Spleen (tissue), 11 donors: ENCODE data around the gene TIAM1. TPM values are rescaled to one million over a fixed set of nuclear protein-coding genes. Genes with fewer than 3 reads are reported as not detected.

Experiments
- DNase-seq: peaks from one replicate; pipeline ENCODE4 v3.0.0-alpha.2; 2020
- H3K27ac ChIP-seq, 8 donors: fragments of 200-600 bp; sonication (generic) in 7 of 8; 1 replicate in 4 of 8; 2 replicates in 4 of 8; pipeline versions ENCODE4 v1.5.0 to v1.8.0; 2016 to 2021; ENCODE audit warnings: inconsistent platforms in 4 of 8, mild to moderate bottlenecking in 4 of 8, moderate library complexity in 1 of 8
- H3K27me3 ChIP-seq, 7 donors: fragments of 200-600 bp; sonication (generic) in 6 of 7; replicated peaks in 1 of 7; 1 replicate in 4 of 7; 2 replicates in 3 of 7; pipeline versions ENCODE4 v1.5.0 to v1.8.0; 2016 to 2021; ENCODE audit warnings: inconsistent platforms in 3 of 7, mild to moderate bottlenecking in 1 of 7
- H3K36me3 ChIP-seq, 6 donors: fragments of 200-600 bp; sonication (generic) in 5 of 6; 1 replicate in 4 of 6; 2 replicates in 2 of 6; pipeline versions ENCODE4 v1.5.0 to v1.8.0; 2016 to 2021; ENCODE audit warnings: inconsistent platforms in 2 of 6
- H3K4me1 ChIP-seq, 6 donors: fragments of 200-600 bp; sonication (generic) in 5 of 6; 1 replicate in 3 of 6; 2 replicates in 3 of 6; pipeline versions ENCODE4 v1.5.0 to v1.8.0; 2016 to 2021; ENCODE audit warnings: inconsistent platforms in 3 of 6
- H3K4me3 ChIP-seq, 8 donors: fragments of 200-600 bp; sonication (generic) in 7 of 8; 1 replicate in 4 of 8; 2 replicates in 4 of 8; pipeline versions ENCODE4 v1.5.0 to v1.8.0; 2016 to 2021; ENCODE audit warnings: inconsistent platforms in 4 of 8, mild to moderate bottlenecking in 4 of 8, moderate library complexity in 2 of 8
- H3K9me3 ChIP-seq, 8 donors: fragments of 200-600 bp; sonication (generic) in 7 of 8; 1 replicate in 4 of 8; 2 replicates in 4 of 8; pipeline versions ENCODE4 v1.5.0 to v1.8.0; 2016 to 2021; ENCODE audit warnings: inconsistent platforms in 4 of 8
- POLR2A ChIP-seq, 3 donors: fragments of 450-650 bp; IDR thresholded peaks; one replicate each; pipeline ENCODE4 v1.5.1; 2017; ENCODE audit warnings: antibody characterized with exemption in 3 of 3, mild to moderate bottlenecking in 1 of 3
- POLR2AphosphoS5 ChIP-seq, 3 donors: sonication (generic); formaldehyde crosslinking; IDR thresholded peaks; one replicate each; pipeline ENCODE4 v1.5.1; 2017; ENCODE audit warnings: antibody characterized with exemption in 3 of 3
- WGBS, 5 donors: extraction: QIAGEN DNeasy Blood & Tissue Kit in 3 of 5; methylation state at CpG; one replicate each; pipeline versions ENCODE4 v1.1.5 to v1.1.7; 2013 to 2018; 5-methylcytosine and 5-hydroxymethylcytosine counted together
- intact Hi-C: fragments of 100-400 bp; cut with DNase I; formaldehyde crosslinking; loops from one replicate; pipeline ENCODE4 v1.15.0; 2023; ENCODE audit warnings: low total_unique reads
- polyA plus RNA-seq, 3 donors: library from polyadenylated mRNA; stranded (reverse); fragments of 200-250 nt; gene quantifications; one replicate each; pipeline ENCODE4 v1.2.1, GENCODE V29; 2013
- total RNA-seq, 7 donors: library from RNA; depleted of rRNA in 3 of 7; stranded (reverse); fragments of >200 nt in 3 of 7; fragmentation: NEBNext Ultra II Directional in 4 of 7; extraction: Animal tissue kit (Norgen Biotek cat#: 25700) in 4 of 7; gene quantifications; one replicate each; pipeline versions ENCODE4 v1.1.0 to v1.2.1, GENCODE V29; 2016 to 2021
- TF ChIP-seq, protein P1 (sequence below), 11 experiments: fragments of 200-600 bp in 7 of 11; fragments of 450-650 bp in 4 of 11; sonication (generic) in 4 of 11; IDR thresholded peaks in 8 of 11; conservative IDR thresholded peaks in 3 of 11; 1 replicate in 7 of 11; 2 replicates in 4 of 11; pipeline versions ENCODE4 v1.4.0 to v1.8.0; 2016 to 2021; ENCODE audit warnings: antibody characterized with exemption in 11 of 11, inconsistent platforms in 4 of 11, mild to moderate bottlenecking in 1 of 11
- donor health status: healthy with polysubstance abuse.
- donor health status: DM: no; HTN: no; CAD: no; lungs with moderate emphysema.
- donor health status: DM: no; HTN: no; CAD: no.
- donor health status: Bipolar disorder and iron deficiency.
- donor health status: healthy.
- donor health status: DM: no; HTN: no; CAD: no.
- donor health status: DM: yes; HTN: yes; CAD: no.

TIAM1 gene
- total and polyA plus RNA-seq, 10 donors, result 1.9 to 35.0 (median 18.4) TPM

DNA sequence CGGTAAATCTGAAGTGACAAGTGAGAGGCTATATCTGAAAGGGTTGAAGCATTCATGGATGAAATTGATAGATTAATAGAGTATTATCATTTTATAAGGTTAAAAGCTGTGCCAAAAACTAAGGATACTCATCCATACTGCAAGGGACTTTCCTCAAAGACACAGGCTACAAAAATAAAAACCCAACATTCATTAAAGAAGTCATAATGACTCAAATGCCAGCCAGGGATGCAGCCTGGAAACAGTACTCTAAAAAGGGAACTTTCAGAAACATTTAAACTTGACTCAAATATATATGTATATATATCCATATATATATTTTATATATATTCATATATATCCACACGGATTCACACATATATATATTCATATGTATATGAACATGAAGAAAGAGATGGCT, 1.1 kb upstream of the TIAM1 start:
- peaks cover 0 to 24% (median 10%) of the 10 kb centered on the region in 6 donors for H3K4me1 ChIP-seq
- intact Hi-C loops, result no loop called here
- WGBS, 5 donors, result 72 to 88% (median 80%) methylated on average over 2 of the region's 2 CpGs

DNA sequence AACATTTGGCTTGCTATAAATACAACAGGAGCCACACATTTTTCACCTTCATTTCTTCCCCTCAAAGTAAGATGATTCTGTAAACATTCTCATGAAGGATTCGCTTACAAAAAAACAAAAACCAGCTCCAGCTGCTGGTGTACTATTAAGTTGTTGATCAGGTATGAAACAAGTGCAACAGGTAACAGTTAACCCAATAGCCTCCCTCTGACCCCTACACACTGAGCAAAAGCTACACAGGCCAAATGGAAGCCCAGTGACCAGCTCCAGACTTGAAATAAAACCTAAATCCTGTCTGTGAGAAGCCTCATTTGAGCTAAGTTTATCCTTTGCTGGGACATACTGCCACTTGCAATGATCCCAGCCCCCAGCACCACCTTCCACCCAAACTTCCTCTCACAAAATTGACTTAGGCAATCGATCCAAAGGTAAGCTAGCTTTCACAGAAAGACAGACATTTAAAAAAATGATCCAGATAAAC, 991 bp downstream of the TIAM1 start:
- no peak for TF ChIP-seq POLR2AphosphoS5 (IDR thresholded peaks at IDR 0.05)
- TF ChIP-seq, protein P1, sequence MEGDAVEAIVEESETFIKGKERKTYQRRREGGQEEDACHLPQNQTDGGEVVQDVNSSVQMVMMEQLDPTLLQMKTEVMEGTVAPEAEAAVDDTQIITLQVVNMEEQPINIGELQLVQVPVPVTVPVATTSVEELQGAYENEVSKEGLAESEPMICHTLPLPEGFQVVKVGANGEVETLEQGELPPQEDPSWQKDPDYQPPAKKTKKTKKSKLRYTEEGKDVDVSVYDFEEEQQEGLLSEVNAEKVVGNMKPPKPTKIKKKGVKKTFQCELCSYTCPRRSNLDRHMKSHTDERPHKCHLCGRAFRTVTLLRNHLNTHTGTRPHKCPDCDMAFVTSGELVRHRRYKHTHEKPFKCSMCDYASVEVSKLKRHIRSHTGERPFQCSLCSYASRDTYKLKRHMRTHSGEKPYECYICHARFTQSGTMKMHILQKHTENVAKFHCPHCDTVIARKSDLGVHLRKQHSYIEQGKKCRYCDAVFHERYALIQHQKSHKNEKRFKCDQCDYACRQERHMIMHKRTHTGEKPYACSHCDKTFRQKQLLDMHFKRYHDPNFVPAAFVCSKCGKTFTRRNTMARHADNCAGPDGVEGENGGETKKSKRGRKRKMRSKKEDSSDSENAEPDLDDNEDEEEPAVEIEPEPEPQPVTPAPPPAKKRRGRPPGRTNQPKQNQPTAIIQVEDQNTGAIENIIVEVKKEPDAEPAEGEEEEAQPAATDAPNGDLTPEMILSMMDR (IDR thresholded peaks at IDR 0.05 in 8 of 11, conservative IDR thresholded peaks at IDR 0.05 in 3 of 11), result no peak
- no peak for TF ChIP-seq POLR2A (IDR thresholded peaks at IDR 0.05)
- 5 to 55% (median 43%) methylated on average over 2 of the region's 2 CpGs for WGBS, 5 donors
- no peaks in the 10 kb centered on the region for H3K36me3 ChIP-seq
- H3K4me3 ChIP-seq, result peak overlapping the region; percentile 19 to 68 (median 38)
- H3K9me3 ChIP-seq, result no peaks in the 10 kb centered on the region
- intact Hi-C loops, result no loop called here
- H3K27me3 ChIP-seq, result peaks cover 0 to 40% (median 24%) of the 10 kb centered on the region in 7 donors
- DNase-seq, result no peak
- H3K4me1 ChIP-seq, result peaks cover 0 to 24% (median 10%) of the 10 kb centered on the region in 6 donors
- no peak overlapping the region for H3K27ac ChIP-seq

More for the DNA sequence above, 1.1 kb upstream of the TIAM1 start:
- no peaks in the 10 kb centered on the region for H3K9me3 ChIP-seq
- H3K27me3 ChIP-seq, result peaks cover 0 to 39% (median 24%) of the 10 kb centered on the region in 7 donors
- H3K4me3 ChIP-seq, result no peak overlapping the region
- H3K27ac ChIP-seq, result no peak overlapping the region
- no peak for TF ChIP-seq POLR2A (IDR thresholded peaks at IDR 0.05)
- TF ChIP-seq POLR2AphosphoS5 (IDR thresholded peaks at IDR 0.05), result no peak
- TF ChIP-seq, protein P1 (IDR thresholded peaks at IDR 0.05 in 8 of 11, conservative IDR thresholded peaks at IDR 0.05 in 3 of 11), result no peak
- no peak for DNase-seq
- no peaks in the 10 kb centered on the region for H3K36me3 ChIP-seq

DNA sequence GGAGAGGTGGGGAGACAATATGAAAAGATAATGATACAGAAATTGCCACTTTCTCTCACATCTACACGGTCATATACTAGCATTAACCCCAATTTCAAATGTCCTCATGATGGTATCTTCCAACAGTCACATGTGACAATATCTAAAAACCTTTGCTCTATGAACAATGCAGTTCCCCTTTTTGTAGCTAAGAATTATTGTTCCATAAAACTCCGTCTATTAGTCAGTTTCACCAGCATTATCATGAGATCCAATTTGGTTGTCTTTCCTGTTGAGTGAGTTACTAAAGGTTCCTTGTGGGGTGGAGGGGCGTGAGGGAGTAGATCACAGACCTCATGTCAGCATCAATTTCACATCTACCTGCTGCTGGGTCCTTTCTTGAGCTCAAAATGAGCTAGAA, 1.7 kb downstream of the TIAM1 start:
- Histone ChIP-seq H3K4me3 (peak overlapping the region in 2 of 8 donors; percentile 30 to 68), H3K9me3 (no peaks in the 10 kb centered on the region), H3K4me1 (peaks cover 0 to 24% (median 10%) of the 10 kb centered on the region in 6 donors), H3K36me3 (no peaks in the 10 kb centered on the region), H3K27ac (no peak overlapping the region), H3K27me3 (peaks cover 0 to 44% (median 24%) of the 10 kb centered on the region in 7 donors)
- intact Hi-C loops, result no loop called here
- 35 to 64% (median 48%) methylated on average over 3 of the region's 3 CpGs for WGBS, 5 donors
- TF ChIP-seq POLR2A (IDR thresholded peaks at IDR 0.05), result no peak
- TF ChIP-seq POLR2AphosphoS5 (IDR thresholded peaks at IDR 0.05), result no peak
- TF ChIP-seq, protein P1 (IDR thresholded peaks at IDR 0.05 in 8 of 11, conservative IDR thresholded peaks at IDR 0.05 in 3 of 11), result no peak
- DNase-seq, result no peak

DNA sequence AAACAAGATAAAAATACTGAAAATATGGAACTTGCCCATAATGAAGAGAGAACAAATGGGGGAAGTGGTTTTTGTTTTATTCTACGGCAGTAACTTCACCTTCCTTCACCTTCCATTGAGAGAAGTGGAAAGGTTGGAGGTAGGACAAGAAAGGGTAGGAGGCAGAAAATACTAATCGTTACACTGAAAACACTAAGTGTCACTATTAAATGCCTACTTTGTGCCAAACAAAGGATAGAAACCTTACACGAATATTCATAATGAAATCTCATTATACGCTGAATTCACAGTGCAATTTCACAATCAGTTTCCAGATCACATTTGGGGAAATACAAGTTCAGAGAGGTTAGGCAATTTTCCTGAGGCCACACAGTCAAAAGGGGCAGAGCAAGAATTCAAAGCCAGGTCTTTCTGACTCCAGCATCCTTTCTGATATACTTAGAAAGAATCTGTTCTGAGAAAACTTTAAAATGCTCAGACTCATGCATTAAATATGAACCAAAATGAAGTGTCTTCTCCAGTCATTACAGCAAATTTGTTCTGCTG, 3.0 kb downstream of the TIAM1 start:
- H3K4me3 ChIP-seq, result no peak overlapping the region
- 54 to 62% (median 59%) methylated on average over 4 of the region's 4 CpGs for WGBS, 5 donors
- no peak for DNase-seq
- H3K9me3 ChIP-seq, result no peaks in the 10 kb centered on the region
- intact Hi-C loops, result no loop called here
- no peaks in the 10 kb centered on the region for H3K36me3 ChIP-seq
- peaks cover 0 to 24% (median 10%) of the 10 kb centered on the region in 6 donors for H3K4me1 ChIP-seq
- no peak overlapping the region for H3K27ac ChIP-seq
- H3K27me3 ChIP-seq, result peaks cover 0 to 44% (median 24%) of the 10 kb centered on the region in 7 donors
- no peak for TF ChIP-seq POLR2AphosphoS5 (IDR thresholded peaks at IDR 0.05)
- TF ChIP-seq POLR2A (IDR thresholded peaks at IDR 0.05), result no peak
- TF ChIP-seq, protein P1 (IDR thresholded peaks at IDR 0.05 in 8 of 11, conservative IDR thresholded peaks at IDR 0.05 in 3 of 11), result no peak
